Measurements from ENCODE around the gene ABTB2.

DNA sequence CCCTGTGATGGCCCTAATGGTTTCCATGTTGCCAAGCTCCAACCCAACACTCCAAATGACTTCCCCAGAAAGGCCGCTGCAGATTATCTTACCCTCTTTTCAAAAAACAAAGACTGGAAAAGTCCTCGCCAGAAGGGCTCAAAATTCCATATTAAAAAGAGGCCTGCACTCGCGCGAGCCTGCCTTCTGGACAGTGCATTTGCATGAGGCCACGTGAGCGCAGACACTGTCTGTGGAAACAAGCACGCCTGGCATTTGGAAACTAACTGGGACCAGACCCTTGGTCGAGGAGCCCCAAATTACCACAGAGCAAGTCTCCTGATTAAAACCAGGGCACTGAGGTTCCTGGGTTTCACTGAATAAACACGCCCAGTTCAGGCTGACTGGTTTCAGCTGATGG lies 42.9 kb downstream of the ABTB2 start:
- TF ChIP-seq, protein P1, sequence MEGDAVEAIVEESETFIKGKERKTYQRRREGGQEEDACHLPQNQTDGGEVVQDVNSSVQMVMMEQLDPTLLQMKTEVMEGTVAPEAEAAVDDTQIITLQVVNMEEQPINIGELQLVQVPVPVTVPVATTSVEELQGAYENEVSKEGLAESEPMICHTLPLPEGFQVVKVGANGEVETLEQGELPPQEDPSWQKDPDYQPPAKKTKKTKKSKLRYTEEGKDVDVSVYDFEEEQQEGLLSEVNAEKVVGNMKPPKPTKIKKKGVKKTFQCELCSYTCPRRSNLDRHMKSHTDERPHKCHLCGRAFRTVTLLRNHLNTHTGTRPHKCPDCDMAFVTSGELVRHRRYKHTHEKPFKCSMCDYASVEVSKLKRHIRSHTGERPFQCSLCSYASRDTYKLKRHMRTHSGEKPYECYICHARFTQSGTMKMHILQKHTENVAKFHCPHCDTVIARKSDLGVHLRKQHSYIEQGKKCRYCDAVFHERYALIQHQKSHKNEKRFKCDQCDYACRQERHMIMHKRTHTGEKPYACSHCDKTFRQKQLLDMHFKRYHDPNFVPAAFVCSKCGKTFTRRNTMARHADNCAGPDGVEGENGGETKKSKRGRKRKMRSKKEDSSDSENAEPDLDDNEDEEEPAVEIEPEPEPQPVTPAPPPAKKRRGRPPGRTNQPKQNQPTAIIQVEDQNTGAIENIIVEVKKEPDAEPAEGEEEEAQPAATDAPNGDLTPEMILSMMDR (IDR thresholded peaks at IDR 0.05) = no peak
- TF ChIP-seq POLR2A (IDR thresholded peaks at IDR 0.05) = no peak

Data from Peyer's patch (tissue), 4 donors.